HEK293 (cell line): ENCODE measurements around the gene EIF4E.

ENCODE experiments used
- BCL11B ChIP-seq: fragments of 450-650 bp; formaldehyde crosslinking; IDR thresholded peaks from 2 replicates; pipeline ENCODE4 v1.5.1; 2016; ENCODE audit warnings: low read depth, missing biosample characterization, missing genetic modification characterization
- EGR2 ChIP-seq: fragments of 450-650 bp; formaldehyde crosslinking; IDR thresholded peaks from 2 replicates; pipeline ENCODE4 v1.5.1; 2016; ENCODE audit warnings: low read depth, missing biosample characterization, missing genetic modification characterization
- HOXD13 ChIP-seq: sonication (generic); formaldehyde crosslinking; IDR thresholded peaks from 2 replicates; pipeline ENCODE4 v1.8.0; 2022; ENCODE audit warnings: missing genetic modification reagents, borderline replicate concordance
- REPIN1 ChIP-seq: fragments of 450-650 bp; formaldehyde crosslinking; IDR thresholded peaks from 2 replicates; pipeline ENCODE4 v1.5.1; 2017; ENCODE audit warnings: missing biosample characterization, missing genetic modification characterization, low read depth
- TCF7L2 ChIP-seq: IDR thresholded peaks from 2 replicates; pipeline ENCODE4 v1.6.1; 2011; ENCODE audit warnings: low read depth, mild to moderate bottlenecking, inconsistent platforms, low read length, moderate library complexity, borderline replicate concordance
- ZBTB21 ChIP-seq: fragments of 450-650 bp; formaldehyde crosslinking; IDR thresholded peaks from 2 replicates; pipeline ENCODE4 v1.5.1; 2017; ENCODE audit warnings: missing biosample characterization, missing genetic modification characterization
- ZNF10 ChIP-seq: fragments of 450-650 bp; formaldehyde crosslinking; IDR thresholded peaks from 2 replicates; pipeline ENCODE4 v1.5.1; 2017; ENCODE audit warnings: missing biosample characterization, missing genetic modification characterization
- ZNF169 ChIP-seq: fragments of 450-650 bp; formaldehyde crosslinking; IDR thresholded peaks from 2 replicates; pipeline ENCODE4 v1.5.1; 2016; ENCODE audit warnings: missing biosample characterization, missing genetic modification characterization
- ZNF223 ChIP-seq: fragments of 450-650 bp; formaldehyde crosslinking; IDR thresholded peaks from 2 replicates; pipeline ENCODE4 v1.5.1; 2016; ENCODE audit warnings: missing biosample characterization, missing genetic modification characterization
- ZNF239 ChIP-seq: fragments of 450-650 bp; formaldehyde crosslinking; IDR thresholded peaks from 2 replicates; pipeline ENCODE4 v1.5.1; 2016; ENCODE audit warnings: missing biosample characterization, missing genetic modification characterization
- ZNF335 ChIP-seq: fragments of 450-650 bp; formaldehyde crosslinking; conservative IDR thresholded peaks from 2 replicates; pipeline ENCODE4 v1.5.1; 2016; ENCODE audit warnings: missing biosample characterization, missing genetic modification characterization
- ZNF394 ChIP-seq: fragments of 450-650 bp; formaldehyde crosslinking; IDR thresholded peaks from 2 replicates; pipeline ENCODE4 v1.5.1; 2016; ENCODE audit warnings: missing biosample characterization, missing genetic modification characterization, mild to moderate bottlenecking, moderate library complexity, borderline replicate concordance
- ZNF510 ChIP-seq: fragments of 450-650 bp; formaldehyde crosslinking; IDR thresholded peaks from 2 replicates; pipeline ENCODE4 v1.5.1; 2018; ENCODE audit warnings: mild to moderate bottlenecking, missing genetic modification characterization, missing biosample characterization; ENCODE audit not compliant: insufficient replicate concordance
- ZNF610 ChIP-seq: fragments of 450-650 bp; formaldehyde crosslinking; IDR thresholded peaks from 2 replicates; pipeline ENCODE4 v1.5.1; 2016; ENCODE audit warnings: missing biosample characterization, missing genetic modification characterization, borderline replicate concordance
- ZNF629 ChIP-seq: fragments of 450-650 bp; formaldehyde crosslinking; IDR thresholded peaks from 2 replicates; pipeline ENCODE4 v1.5.1; 2017; ENCODE audit warnings: missing biosample characterization, missing genetic modification characterization
- ZNF701 ChIP-seq: fragments of 450-650 bp; formaldehyde crosslinking; IDR thresholded peaks from 2 replicates; pipeline ENCODE4 v1.5.1; 2016; ENCODE audit warnings: missing biosample characterization, missing genetic modification characterization
- ZNF791 ChIP-seq: fragments of 450-650 bp; formaldehyde crosslinking; IDR thresholded peaks from 2 replicates; pipeline ENCODE4 v1.5.1; 2016; ENCODE audit warnings: missing biosample characterization, missing genetic modification characterization
- ZNF792 ChIP-seq: fragments of 450-650 bp; formaldehyde crosslinking; IDR thresholded peaks from 2 replicates; pipeline ENCODE4 v1.5.1; 2016; ENCODE audit warnings: missing biosample characterization, missing genetic modification characterization
- ZNF843 ChIP-seq: fragments of 450-650 bp; formaldehyde crosslinking; IDR thresholded peaks from 2 replicates; pipeline ENCODE4 v1.5.1; 2016; ENCODE audit warnings: missing biosample characterization, missing genetic modification characterization
- ZSCAN16 ChIP-seq: fragments of 450-650 bp; formaldehyde crosslinking; IDR thresholded peaks from 2 replicates; pipeline ENCODE4 v1.5.1; 2016; ENCODE audit warnings: missing biosample characterization, missing genetic modification characterization
- TF ChIP-seq, protein P1 (sequence below): fragments of 450-650 bp; formaldehyde crosslinking; IDR thresholded peaks from 2 replicates; pipeline ENCODE4 v1.5.1; 2016; ENCODE audit warnings: missing biosample characterization, missing genetic modification characterization
- TF ChIP-seq, protein P2 (sequence below): fragments of 450-650 bp; formaldehyde crosslinking; IDR thresholded peaks from 2 replicates; pipeline ENCODE4 v1.5.1; 2016; ENCODE audit warnings: missing biosample characterization, missing genetic modification characterization
- TF ChIP-seq, protein P3 (sequence below): fragments of 450-650 bp; formaldehyde crosslinking; conservative IDR thresholded peaks from 2 replicates; pipeline ENCODE4 v1.5.1; 2016; ENCODE audit warnings: low read depth, missing biosample characterization, missing genetic modification characterization
- TF ChIP-seq, protein P4 (sequence below): fragments of 450-650 bp; formaldehyde crosslinking; IDR thresholded peaks from 2 replicates; pipeline ENCODE4 v1.5.1; 2016; ENCODE audit warnings: missing biosample characterization, missing genetic modification characterization
- TF ChIP-seq, protein P5 (sequence below): fragments of 450-650 bp; formaldehyde crosslinking; IDR thresholded peaks from 2 replicates; pipeline ENCODE4 v1.5.1; 2016; ENCODE audit warnings: missing biosample characterization, missing genetic modification characterization

Gene EIF4E

DNA sequence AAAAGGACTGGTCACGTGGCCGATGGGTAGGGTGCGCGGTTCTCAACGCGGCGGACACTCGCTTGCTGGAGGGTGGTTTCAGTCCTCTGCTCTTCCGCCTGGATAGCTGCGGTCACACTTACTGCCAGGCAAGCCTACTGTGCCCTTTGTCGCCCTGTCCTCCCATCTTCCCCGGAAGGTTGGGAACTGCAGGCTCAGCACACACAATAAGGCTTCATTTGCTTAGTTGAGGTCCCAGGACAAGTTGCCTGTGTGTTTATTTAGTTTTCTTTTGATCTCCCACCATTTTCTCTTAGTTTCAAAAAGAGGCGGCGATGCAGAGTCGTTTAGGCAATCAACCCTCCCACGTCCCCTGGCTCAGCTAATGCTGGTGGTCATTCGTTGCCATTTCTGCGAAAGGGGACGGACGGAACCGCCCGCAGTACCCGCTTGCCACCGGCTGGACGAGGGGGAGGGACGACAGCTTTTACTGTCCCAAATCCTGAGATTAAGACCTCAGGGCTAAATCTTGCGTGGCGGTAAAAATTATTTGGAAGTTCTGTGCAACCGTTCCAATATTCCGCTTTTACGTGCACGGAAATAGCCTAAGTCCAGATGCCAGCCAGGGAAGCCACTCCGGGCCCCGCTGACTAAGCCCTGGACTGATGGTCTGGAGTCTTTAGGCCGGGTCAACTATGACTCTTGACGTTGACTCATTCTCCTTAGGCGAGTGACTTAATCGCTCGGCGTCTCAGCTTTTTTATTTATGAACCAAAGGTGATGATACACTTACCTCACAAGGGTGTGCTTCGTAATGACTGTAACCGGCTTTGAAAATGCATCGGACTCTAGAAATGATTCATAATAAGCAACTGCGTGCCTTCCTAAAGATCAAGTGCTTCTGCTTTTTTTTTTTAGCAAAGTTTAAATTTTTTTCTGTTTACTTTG lies 671 bp upstream of the EIF4E start (continued):
- no peak for TF ChIP-seq ZNF169 (tag by site-specific recombination)
- no peak for TF ChIP-seq BCL11B (tag by site-specific recombination)
- no peak for TF ChIP-seq ZNF10
- TF ChIP-seq ZNF843 (tag by site-specific recombination): no peak
- no peak for TF ChIP-seq ZNF792 (tag by site-specific recombination)
- no peak for TF ChIP-seq REPIN1 (tag by site-specific recombination)
- peak; percentile 71 for TF ChIP-seq ZBTB21 (tag by site-specific recombination)
- 0 out of 2 replicates have a peak, but pooled peaks have one; percentile 26 for TF ChIP-seq ZSCAN16 (tag by site-specific recombination)
- TF ChIP-seq ZNF510 (tag by site-specific recombination): no peak
- no peak for TF ChIP-seq ZNF223 (tag by site-specific recombination)
- peak; percentile 92 for TF ChIP-seq ZNF335 (tag by site-specific recombination)
- no peak for TF ChIP-seq ZNF701 (tag by site-specific recombination)
- TF ChIP-seq ZNF394 (tag by site-specific recombination): no peak
- peak; percentile 94 for TF ChIP-seq ZNF629 (tag by site-specific recombination)
- TF ChIP-seq, protein P1, sequence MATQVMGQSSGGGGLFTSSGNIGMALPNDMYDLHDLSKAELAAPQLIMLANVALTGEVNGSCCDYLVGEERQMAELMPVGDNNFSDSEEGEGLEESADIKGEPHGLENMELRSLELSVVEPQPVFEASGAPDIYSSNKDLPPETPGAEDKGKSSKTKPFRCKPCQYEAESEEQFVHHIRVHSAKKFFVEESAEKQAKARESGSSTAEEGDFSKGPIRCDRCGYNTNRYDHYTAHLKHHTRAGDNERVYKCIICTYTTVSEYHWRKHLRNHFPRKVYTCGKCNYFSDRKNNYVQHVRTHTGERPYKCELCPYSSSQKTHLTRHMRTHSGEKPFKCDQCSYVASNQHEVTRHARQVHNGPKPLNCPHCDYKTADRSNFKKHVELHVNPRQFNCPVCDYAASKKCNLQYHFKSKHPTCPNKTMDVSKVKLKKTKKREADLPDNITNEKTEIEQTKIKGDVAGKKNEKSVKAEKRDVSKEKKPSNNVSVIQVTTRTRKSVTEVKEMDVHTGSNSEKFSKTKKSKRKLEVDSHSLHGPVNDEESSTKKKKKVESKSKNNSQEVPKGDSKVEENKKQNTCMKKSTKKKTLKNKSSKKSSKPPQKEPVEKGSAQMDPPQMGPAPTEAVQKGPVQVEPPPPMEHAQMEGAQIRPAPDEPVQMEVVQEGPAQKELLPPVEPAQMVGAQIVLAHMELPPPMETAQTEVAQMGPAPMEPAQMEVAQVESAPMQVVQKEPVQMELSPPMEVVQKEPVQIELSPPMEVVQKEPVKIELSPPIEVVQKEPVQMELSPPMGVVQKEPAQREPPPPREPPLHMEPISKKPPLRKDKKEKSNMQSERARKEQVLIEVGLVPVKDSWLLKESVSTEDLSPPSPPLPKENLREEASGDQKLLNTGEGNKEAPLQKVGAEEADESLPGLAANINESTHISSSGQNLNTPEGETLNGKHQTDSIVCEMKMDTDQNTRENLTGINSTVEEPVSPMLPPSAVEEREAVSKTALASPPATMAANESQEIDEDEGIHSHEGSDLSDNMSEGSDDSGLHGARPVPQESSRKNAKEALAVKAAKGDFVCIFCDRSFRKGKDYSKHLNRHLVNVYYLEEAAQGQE (tag by site-specific recombination): peak; percentile 33; the same call in 1 of the 2 replicates
- peak; percentile 27; the same call in 1 of the 2 replicates for TF ChIP-seq EGR2 (tag by site-specific recombination)
- TF ChIP-seq, protein P2, sequence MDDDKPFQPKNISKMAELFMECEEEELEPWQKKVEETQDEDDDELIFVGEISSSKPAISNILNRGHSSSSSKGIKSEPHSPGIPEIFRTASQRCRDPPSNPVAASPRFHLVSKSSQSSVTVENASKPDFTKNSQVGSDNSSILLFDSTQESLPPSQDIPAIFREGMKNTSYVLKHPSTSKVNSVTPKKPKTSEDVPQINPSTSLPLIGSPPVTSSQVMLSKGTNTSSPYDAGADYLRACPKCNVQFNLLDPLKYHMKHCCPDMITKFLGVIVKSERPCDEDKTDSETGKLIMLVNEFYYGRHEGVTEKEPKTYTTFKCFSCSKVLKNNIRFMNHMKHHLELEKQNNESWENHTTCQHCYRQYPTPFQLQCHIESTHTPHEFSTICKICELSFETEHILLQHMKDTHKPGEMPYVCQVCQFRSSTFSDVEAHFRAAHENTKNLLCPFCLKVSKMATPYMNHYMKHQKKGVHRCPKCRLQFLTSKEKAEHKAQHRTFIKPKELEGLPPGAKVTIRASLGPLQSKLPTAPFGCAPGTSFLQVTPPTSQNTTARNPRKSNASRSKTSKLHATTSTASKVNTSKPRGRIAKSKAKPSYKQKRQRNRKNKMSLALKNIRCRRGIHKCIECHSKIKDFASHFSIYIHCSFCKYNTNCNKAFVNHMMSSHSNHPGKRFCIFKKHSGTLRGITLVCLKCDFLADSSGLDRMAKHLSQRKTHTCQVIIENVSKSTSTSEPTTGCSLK (tag by site-specific recombination): no peak
- TF ChIP-seq HOXD13 (CRISPR knock-in tag): no peak
- no peak for TF ChIP-seq ZNF791 (tag by site-specific recombination)
- TF ChIP-seq, protein P3, sequence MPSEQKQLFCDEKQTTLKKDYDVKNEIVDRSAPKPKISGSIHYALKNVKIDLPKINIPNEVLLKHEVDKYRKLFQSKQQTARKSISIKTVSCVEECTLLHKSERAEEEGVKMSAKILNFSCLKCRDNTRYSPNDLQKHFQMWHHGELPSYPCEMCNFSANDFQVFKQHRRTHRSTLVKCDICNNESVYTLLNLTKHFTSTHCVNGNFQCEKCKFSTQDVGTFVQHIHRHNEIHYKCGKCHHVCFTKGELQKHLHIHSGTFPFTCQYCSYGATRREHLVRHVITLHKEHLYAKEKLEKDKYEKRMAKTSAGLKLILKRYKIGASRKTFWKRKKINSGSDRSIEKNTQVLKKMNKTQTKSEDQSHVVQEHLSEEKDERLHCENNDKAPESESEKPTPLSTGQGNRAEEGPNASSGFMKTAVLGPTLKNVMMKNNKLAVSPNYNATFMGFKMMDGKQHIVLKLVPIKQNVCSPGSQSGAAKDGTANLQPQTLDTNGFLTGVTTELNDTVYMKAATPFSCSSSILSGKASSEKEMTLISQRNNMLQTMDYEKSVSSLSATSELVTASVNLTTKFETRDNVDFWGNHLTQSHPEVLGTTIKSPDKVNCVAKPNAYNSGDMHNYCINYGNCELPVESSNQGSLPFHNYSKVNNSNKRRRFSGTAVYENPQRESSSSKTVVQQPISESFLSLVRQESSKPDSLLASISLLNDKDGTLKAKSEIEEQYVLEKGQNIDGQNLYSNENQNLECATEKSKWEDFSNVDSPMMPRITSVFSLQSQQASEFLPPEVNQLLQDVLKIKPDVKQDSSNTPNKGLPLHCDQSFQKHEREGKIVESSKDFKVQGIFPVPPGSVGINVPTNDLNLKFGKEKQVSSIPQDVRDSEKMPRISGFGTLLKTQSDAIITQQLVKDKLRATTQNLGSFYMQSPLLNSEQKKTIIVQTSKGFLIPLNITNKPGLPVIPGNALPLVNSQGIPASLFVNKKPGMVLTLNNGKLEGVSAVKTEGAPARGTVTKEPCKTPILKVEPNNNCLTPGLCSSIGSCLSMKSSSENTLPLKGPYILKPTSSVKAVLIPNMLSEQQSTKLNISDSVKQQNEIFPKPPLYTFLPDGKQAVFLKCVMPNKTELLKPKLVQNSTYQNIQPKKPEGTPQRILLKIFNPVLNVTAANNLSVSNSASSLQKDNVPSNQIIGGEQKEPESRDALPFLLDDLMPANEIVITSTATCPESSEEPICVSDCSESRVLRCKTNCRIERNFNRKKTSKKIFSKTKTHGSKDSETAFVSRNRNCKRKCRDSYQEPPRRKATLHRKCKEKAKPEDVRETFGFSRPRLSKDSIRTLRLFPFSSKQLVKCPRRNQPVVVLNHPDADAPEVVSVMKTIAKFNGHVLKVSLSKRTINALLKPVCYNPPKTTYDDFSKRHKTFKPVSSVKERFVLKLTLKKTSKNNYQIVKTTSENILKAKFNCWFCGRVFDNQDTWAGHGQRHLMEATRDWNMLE (tag by site-specific recombination): no peak
- peak; percentile 38; the same call in 1 of the 2 replicates for TF ChIP-seq TCF7L2
- no peak for TF ChIP-seq ZNF239
- no peak for TF ChIP-seq ZNF610 (tag by site-specific recombination)
- TF ChIP-seq, protein P4, sequence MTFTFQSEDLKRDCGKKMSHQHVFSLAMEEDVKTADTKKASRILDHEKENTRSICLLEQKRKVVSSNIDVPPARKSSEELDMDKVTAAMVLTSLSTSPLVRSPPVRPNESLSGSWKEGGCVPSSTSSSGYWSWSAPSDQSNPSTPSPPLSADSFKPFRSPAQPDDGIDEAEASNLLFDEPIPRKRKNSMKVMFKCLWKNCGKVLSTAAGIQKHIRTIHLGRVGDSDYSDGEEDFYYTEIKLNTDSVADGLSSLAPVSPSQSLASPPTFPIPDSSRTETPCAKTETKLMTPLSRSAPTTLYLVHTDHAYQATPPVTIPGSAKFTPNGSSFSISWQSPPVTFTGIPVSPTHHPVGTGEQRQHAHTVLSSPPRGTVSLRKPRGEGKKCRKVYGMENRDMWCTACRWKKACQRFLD (tag by site-specific recombination): no peak
- TF ChIP-seq, protein P5, sequence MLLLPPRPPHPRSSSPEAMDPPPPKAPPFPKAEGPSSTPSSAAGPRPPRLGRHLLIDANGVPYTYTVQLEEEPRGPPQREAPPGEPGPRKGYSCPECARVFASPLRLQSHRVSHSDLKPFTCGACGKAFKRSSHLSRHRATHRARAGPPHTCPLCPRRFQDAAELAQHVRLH (tag by site-specific recombination): peak; percentile 62; the same call in 1 of the 2 replicates
